GM18870 (cell line): ENCODE data around the gene SEC23IP.
"Not testable (repeated sequence)": the region's sequence is repeated elsewhere in the genome, so short reads cannot be mapped to it uniquely, and the experiment has no call there.

Experiments used
- ATAC-seq: cut with Tn5 transposase; IDR thresholded peaks from one replicate; pipeline ENCODE4 v1.9.1; 2021; ENCODE audit warnings: moderate library complexity; ENCODE audit not compliant: unreplicated experiment

Gene SEC23IP

GRCh38 chr10:119878524-119878923, 14.0 kb upstream of the SEC23IP start:
- ATAC-seq: no peak

GRCh38 chr10:119883901-119884611, 8.5 kb upstream of the SEC23IP start:
- ATAC-seq: not testable (repeated sequence)

GRCh38 chr10:119886070-119886469, 6.5 kb upstream of the SEC23IP start:
- ATAC-seq: not testable (repeated sequence)

- ATAC-seq: not testable (repeated sequence)
Measured at GRCh38 chr10:119888715-119889114, 3.8 kb upstream of the SEC23IP start.

GRCh38 chr10:119889201-119889600, 3.3 kb upstream of the SEC23IP start:
- not testable (repeated sequence) for ATAC-seq

- not testable (repeated sequence) for ATAC-seq
Measured at GRCh38 chr10:119890307-119890706, 2.2 kb upstream of the SEC23IP start.

GRCh38 chr10:119891849-119892187, 712 bp upstream of the SEC23IP start:
- not testable (repeated sequence) for ATAC-seq

- no peak for ATAC-seq
Measured at GRCh38 chr10:119893074-119893473, 544 bp downstream of the SEC23IP start.

GRCh38 chr10:119893845-119894427, 1.4 kb downstream of the SEC23IP start:
- ATAC-seq: no peak

- no peak for ATAC-seq
Measured at GRCh38 chr10:119896061-119896655, 3.6 kb downstream of the SEC23IP start.

- no peak for ATAC-seq
Measured at GRCh38 chr10:119896937-119897770, 4.6 kb downstream of the SEC23IP start.

- ATAC-seq: no peak
Measured at GRCh38 chr10:119898577-119898976, 6.0 kb downstream of the SEC23IP start.

- ATAC-seq: no peak
Measured at GRCh38 chr10:119903946-119904666, 11.6 kb downstream of the SEC23IP start.

GRCh38 chr10:119907695-119908094, 15.2 kb downstream of the SEC23IP start:
- ATAC-seq: not testable (repeated sequence)

- ATAC-seq: no peak
Measured at GRCh38 chr10:119908166-119908565, 15.6 kb downstream of the SEC23IP start.

- no peak for ATAC-seq
Measured at GRCh38 chr10:119910689-119911088, 18.2 kb downstream of the SEC23IP start.

GRCh38 chr10:119917777-119918176, 25.2 kb downstream of the SEC23IP start:
- ATAC-seq: no peak

- no peak for ATAC-seq
Measured at GRCh38 chr10:119919271-119919670, 26.7 kb downstream of the SEC23IP start.

GRCh38 chr10:119919826-119920225, 27.3 kb downstream of the SEC23IP start:
- ATAC-seq: peak; percentile 54

- ATAC-seq: no peak
Measured at GRCh38 chr10:119928411-119928810, 35.9 kb downstream of the SEC23IP start.

GRCh38 chr10:119931871-119932270, 39.3 kb downstream of the SEC23IP start:
- ATAC-seq: no peak
